ENCODE results near the gene ASB5.

The ASB5 gene

DNA sequence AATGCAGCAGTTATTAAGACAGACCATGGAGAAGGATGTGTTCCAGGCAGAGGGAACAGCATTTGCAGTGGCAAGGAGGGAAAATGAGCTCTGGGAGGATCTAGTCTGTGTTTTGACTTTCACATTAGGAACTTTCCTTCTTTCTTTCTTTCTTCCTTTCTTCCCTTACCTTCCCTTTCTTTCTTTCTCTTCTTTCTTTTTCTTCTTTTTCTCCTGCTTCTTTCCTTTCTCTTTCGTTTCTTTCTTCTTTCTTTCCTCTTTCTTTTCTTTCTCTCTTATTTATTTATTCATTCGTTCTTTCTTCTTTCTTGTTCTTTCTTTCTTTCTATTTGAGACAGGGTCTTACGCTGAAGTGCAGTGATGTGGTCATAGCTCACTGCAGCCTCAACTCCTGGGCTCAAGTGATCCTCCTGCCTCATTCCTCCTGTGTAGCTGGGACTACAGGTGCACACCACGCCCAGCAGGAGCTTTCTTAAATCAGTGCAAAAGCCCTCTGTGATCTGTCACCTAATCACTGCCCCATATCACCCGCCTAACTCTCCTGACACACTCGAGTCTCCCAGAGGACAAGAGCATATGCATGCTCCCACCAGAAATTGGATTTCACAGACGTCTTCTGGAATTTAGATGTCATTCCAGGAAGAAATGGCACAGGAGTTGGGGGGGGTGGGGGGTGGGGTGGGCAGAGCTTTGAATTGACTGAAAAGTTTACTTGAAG, 58.3 kb downstream of the ASB5 start:
- TF ChIP-seq, protein P1, sequence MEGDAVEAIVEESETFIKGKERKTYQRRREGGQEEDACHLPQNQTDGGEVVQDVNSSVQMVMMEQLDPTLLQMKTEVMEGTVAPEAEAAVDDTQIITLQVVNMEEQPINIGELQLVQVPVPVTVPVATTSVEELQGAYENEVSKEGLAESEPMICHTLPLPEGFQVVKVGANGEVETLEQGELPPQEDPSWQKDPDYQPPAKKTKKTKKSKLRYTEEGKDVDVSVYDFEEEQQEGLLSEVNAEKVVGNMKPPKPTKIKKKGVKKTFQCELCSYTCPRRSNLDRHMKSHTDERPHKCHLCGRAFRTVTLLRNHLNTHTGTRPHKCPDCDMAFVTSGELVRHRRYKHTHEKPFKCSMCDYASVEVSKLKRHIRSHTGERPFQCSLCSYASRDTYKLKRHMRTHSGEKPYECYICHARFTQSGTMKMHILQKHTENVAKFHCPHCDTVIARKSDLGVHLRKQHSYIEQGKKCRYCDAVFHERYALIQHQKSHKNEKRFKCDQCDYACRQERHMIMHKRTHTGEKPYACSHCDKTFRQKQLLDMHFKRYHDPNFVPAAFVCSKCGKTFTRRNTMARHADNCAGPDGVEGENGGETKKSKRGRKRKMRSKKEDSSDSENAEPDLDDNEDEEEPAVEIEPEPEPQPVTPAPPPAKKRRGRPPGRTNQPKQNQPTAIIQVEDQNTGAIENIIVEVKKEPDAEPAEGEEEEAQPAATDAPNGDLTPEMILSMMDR (IDR thresholded peaks at IDR 0.05; ENCODE audit: low read depth, low read length), result no peak
- no peak for DNase-seq (ENCODE audit: low read depth in 2 of 2)
- H3K4me3 ChIP-seq (replicated peaks in 1 of 2; ENCODE audit: low read depth in 2 of 2, low read length in 2 of 2), result no peak overlapping the region

DNA sequence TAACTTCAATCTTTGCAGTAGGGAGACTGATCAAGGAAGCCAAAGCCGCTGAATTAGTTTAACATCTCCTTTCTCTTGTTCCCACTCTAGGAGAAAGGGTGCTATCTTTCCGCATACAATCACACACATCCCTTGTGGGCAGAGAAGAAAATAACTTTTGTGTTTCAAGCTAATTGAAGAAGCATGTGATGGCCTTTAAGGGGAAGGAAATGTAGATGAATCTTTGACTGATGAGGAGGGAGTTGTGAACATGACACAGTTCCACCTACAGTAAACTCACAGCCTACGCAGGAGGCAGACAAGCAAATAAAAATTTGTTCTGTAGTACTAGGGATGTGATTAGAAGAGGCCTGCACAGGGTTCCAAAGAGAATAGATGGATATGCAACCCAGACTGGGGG, 58.9 kb downstream of the ASB5 start:
- no peak overlapping the region for H3K4me3 ChIP-seq (replicated peaks in 1 of 2; ENCODE audit: low read depth in 2 of 2, low read length in 2 of 2)
- no peak for DNase-seq (ENCODE audit: low read depth in 2 of 2)
- TF ChIP-seq, protein P1 (IDR thresholded peaks at IDR 0.05; ENCODE audit: low read depth, low read length), result no peak

DNA sequence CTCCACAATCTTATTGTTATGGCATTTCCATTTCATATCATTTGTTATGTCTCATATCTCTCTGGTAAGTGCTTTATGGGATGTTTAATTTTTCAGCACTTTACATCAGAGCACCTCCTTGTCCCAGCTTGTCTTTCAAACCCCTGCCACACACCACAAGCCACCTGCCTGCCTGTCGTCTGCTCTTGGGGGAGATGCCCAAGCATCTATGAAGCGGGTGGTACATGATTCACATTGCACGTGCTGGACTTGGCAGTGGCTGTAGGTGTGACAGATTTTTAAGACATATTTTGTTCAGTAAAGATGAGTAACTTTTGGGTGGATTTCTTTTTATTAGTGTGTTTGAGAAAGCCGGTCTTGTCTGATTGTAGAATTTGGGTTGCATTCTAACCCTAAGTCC, 59.5 kb downstream of the ASB5 start:
- no peak overlapping the region for H3K4me3 ChIP-seq (replicated peaks in 1 of 2; ENCODE audit: low read depth in 2 of 2, low read length in 2 of 2)

DNA sequence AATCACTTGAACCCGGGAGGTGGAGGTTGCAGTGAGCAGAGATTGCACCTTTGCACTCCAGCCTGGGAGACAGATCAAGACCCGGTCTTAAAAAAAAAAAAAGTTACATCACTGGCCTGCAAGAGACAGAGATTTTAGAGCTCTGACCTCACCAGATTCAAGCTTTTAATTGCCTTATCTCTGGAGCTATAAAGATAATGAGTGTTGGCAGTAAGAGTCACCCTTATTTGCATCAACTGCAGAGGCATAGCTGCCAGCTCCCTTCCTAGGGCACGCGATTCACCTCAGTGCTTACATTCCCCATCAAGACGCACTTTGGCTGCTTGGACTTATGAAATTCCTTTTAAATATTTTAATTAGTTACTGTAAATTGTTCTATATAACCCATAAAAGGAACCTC, 61.2 kb downstream of the ASB5 start:
- TF ChIP-seq, protein P1 (IDR thresholded peaks at IDR 0.05; ENCODE audit: low read depth, low read length), result no peak
- no peak for DNase-seq (ENCODE audit: low read depth in 2 of 2)
- H3K4me3 ChIP-seq (replicated peaks in 1 of 2; ENCODE audit: low read depth in 2 of 2, low read length in 2 of 2), result no peak overlapping the region

More for the DNA sequence above, 59.5 kb downstream of the ASB5 start:
- no peak for DNase-seq (ENCODE audit: low read depth in 2 of 2)
- TF ChIP-seq, protein P1 (IDR thresholded peaks at IDR 0.05; ENCODE audit: low read depth, low read length), result no peak

DNA sequence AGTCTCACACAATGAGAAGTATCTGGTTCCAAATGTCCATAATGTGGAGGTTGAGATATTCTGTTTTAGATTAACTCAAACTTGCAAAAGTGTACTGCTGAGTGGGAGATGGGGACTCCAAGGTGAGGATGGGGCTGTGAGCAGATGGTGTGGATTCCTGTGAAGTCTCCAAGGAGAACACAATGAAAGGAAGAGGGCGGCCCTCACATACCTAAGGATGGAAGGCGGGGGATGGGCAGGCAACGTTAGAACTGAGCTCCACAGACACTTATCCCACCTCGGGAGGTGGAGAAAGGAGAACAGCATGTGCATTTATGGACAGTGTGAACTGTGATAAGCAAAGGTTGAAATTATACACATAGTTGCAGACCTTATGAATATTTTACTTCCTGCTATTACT, 63.7 kb downstream of the ASB5 start:
- no peak for DNase-seq (ENCODE audit: low read depth in 2 of 2)
- TF ChIP-seq, protein P1 (IDR thresholded peaks at IDR 0.05; ENCODE audit: low read depth, low read length), result no peak
- no peak overlapping the region for H3K4me3 ChIP-seq (replicated peaks in 1 of 2; ENCODE audit: low read depth in 2 of 2, low read length in 2 of 2)

DNA sequence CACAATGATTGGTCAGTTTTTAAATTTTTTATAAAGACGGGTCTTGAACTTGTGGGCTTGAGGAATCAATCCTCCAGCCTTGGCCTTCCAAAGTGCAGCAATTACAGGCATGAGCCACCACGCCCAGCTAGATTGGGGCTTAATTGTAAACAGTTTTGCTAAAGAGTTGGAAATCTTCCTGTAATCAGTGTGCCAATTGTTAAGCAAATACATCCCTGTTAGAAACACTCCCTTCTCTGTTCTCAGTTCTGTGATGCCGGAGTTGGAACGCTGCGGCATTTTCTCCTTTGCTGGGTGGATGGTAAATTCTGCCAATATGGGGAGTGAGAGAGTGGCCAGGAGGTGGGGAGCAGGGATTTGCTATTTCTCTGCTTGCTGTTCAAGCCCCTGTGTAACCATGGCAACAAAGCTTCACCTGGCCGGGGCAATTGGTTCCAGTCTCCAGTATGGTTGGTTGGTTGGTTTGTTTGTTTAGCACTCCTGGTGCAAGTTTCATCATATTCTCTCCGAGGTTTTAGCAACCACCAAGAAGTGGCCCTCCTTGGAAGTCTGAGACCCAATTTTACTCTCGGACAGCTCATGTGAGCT, 70.6 kb downstream of the ASB5 start:
- DNase-seq (ENCODE audit: low read depth in 2 of 2), result no peak
- TF ChIP-seq, protein P1 (IDR thresholded peaks at IDR 0.05; ENCODE audit: low read depth, low read length), result no peak

More for the DNA sequence above, 70.6 kb downstream of the ASB5 start:
- H3K4me3 ChIP-seq (replicated peaks in 1 of 2; ENCODE audit: low read depth in 2 of 2, low read length in 2 of 2), result no peak overlapping the region

All from cardiac fibroblast (primary cell).